PC-9 (cell line): ENCODE results near the gene ZNF618.

ENCODE experiments used
- EZH2 ChIP-seq: fragments of 200-600 bp; sonication (generic); IDR thresholded peaks from 2 replicates; pipeline ENCODE4 v1.8.0; 2017; ENCODE audit warnings: antibody characterized with exemption, low read depth
- TF ChIP-seq, protein P1 (sequence below): fragments of 200-600 bp; sonication (generic); conservative IDR thresholded peaks from 2 replicates; pipeline ENCODE4 v1.6.1; 2017; ENCODE audit warnings: mixed run types, antibody characterized with exemption, mild to moderate bottlenecking, moderate library complexity

DNA sequence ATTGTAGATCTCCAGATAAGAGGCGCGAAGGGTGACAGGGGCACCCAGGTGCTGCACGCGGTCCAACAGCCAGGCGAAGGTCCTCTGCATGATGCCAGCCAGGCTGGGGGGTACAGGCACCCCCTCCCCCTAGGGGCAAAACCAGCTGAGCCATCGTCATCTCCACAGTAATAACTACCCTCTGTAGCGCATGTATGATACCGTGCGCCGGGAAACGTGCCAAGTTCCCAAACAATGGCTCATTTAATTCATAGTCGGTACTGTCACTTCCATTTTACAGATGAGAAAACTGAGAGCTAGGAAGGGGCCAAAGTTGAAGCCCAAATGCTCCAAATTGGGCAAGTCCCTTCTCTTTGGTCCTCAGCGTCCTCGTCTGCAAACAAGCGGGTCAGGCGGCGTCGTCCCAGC is 221.5 kb downstream of the ZNF618 start:
- TF ChIP-seq, protein P1, sequence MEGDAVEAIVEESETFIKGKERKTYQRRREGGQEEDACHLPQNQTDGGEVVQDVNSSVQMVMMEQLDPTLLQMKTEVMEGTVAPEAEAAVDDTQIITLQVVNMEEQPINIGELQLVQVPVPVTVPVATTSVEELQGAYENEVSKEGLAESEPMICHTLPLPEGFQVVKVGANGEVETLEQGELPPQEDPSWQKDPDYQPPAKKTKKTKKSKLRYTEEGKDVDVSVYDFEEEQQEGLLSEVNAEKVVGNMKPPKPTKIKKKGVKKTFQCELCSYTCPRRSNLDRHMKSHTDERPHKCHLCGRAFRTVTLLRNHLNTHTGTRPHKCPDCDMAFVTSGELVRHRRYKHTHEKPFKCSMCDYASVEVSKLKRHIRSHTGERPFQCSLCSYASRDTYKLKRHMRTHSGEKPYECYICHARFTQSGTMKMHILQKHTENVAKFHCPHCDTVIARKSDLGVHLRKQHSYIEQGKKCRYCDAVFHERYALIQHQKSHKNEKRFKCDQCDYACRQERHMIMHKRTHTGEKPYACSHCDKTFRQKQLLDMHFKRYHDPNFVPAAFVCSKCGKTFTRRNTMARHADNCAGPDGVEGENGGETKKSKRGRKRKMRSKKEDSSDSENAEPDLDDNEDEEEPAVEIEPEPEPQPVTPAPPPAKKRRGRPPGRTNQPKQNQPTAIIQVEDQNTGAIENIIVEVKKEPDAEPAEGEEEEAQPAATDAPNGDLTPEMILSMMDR, result no peak
- no peak for TF ChIP-seq EZH2
